ENCODE data around the gene SLC6A11. TPM values are rescaled to one million over a fixed set of nuclear protein-coding genes. Genes with fewer than 3 reads are reported as not detected.

SLC6A11 gene
- total RNA-seq, 1 experiment from 2014 or later = 0.85 TPM

DNA sequence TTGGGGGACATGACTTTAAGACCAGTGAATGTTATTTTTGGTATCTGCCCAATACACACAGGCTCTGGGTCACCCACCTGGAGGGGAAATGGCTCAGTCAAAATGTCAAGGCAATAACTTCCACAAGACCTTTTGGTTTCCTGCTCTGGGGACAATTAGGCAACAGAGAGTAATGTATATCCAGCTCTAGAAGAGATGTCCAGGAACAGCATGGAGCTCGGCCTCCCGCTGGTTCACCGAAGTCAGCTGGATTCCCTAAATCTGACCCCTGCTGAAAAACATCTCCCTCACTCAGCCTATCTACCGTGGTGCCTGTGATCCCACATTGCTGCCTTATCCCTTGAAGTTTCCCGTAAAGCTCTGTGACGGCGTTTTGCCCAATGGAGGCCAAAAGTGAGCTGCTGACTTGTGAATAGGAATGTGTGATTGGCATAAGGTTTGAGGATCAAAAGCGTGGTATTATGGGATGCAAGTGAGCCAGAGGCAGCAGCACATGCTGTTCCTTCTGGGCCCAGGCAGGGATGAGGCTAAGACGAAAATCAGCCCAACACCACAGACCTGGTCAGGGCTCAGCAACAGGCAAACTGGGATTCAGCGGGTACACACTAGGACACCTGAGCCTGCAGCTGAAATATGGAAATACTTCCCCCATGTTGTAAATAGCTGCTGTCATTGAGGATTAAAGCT lies 47.2 kb upstream of the SLC6A11 start:
- H3K36me3 Mint-ChIP-seq = no peaks in the 10 kb centered on the region
- no peaks in the 10 kb centered on the region for H3K4me1 Mint-ChIP-seq
- peaks cover 10% of the 10 kb centered on the region for H3K9me3 Mint-ChIP-seq
- CTCF ChIA-PET = interaction anchor here (0.8 to 1.7 kb wide), 5 partner anchors 10 to 292 kb away, joined by 3 to 5 read pairs (median 4); no protein-coding TSS in a partner anchor
- no peak overlapping the region for H3K4me3 Mint-ChIP-seq
- no peak overlapping the region for H3K27ac Mint-ChIP-seq
- no peak for DNase-seq (ENCODE audit: low spot score)
- TF ChIP-seq FOXK1 (CRISPR knock-in tag; IDR thresholded peaks at IDR 0.05) (no peak), RELA (CRISPR knock-in tag; IDR thresholded peaks at IDR 0.05; ENCODE audit: borderline replicate concordance) (no peak), ARID4B (CRISPR knock-in tag; IDR thresholded peaks at IDR 0.05; ENCODE audit: borderline replicate concordance) (no peak), PRDM15 (CRISPR knock-in tag; IDR thresholded peaks at IDR 0.05) (no peak), GABPB1 (CRISPR knock-in tag; IDR thresholded peaks at IDR 0.05) (no peak), TP53 (CRISPR knock-in tag; IDR thresholded peaks at IDR 0.05) (no peak), ATF1 (CRISPR knock-in tag; IDR thresholded peaks at IDR 0.05) (no peak), SOX15 (CRISPR knock-in tag; IDR thresholded peaks at IDR 0.05) (no peak), ZNF232 (CRISPR knock-in tag; IDR thresholded peaks at IDR 0.05) (no peak), HMGXB4 (CRISPR knock-in tag; IDR thresholded peaks at IDR 0.05) (no peak)
- TF ChIP-seq, protein P1, sequence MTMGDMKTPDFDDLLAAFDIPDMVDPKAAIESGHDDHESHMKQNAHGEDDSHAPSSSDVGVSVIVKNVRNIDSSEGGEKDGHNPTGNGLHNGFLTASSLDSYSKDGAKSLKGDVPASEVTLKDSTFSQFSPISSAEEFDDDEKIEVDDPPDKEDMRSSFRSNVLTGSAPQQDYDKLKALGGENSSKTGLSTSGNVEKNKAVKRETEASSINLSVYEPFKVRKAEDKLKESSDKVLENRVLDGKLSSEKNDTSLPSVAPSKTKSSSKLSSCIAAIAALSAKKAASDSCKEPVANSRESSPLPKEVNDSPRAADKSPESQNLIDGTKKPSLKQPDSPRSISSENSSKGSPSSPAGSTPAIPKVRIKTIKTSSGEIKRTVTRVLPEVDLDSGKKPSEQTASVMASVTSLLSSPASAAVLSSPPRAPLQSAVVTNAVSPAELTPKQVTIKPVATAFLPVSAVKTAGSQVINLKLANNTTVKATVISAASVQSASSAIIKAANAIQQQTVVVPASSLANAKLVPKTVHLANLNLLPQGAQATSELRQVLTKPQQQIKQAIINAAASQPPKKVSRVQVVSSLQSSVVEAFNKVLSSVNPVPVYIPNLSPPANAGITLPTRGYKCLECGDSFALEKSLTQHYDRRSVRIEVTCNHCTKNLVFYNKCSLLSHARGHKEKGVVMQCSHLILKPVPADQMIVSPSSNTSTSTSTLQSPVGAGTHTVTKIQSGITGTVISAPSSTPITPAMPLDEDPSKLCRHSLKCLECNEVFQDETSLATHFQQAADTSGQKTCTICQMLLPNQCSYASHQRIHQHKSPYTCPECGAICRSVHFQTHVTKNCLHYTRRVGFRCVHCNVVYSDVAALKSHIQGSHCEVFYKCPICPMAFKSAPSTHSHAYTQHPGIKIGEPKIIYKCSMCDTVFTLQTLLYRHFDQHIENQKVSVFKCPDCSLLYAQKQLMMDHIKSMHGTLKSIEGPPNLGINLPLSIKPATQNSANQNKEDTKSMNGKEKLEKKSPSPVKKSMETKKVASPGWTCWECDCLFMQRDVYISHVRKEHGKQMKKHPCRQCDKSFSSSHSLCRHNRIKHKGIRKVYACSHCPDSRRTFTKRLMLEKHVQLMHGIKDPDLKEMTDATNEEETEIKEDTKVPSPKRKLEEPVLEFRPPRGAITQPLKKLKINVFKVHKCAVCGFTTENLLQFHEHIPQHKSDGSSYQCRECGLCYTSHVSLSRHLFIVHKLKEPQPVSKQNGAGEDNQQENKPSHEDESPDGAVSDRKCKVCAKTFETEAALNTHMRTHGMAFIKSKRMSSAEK (CRISPR knock-in tag; IDR thresholded peaks at IDR 0.05; ENCODE audit: borderline replicate concordance) = no peak
- ATAC-seq = no peak
- peaks cover 3% of the 10 kb centered on the region for H3K27me3 Mint-ChIP-seq (ENCODE audit: low read depth)
- POLR2A ChIA-PET = no interaction called here

Data from WTC11 (cell line).